ENCODE measurements around the gene ANKS6.

ANKS6 gene

GRCh38 chr9:98796364-98797101 lies at the start of gene ANKS6:
TSS of gene ANKS6 (minus strand) at chr9:98796555. CDS start at chr9:98796491, 64 bp downstream.
- DNase-seq = peak; percentile 25

- DNase-seq = no peak
Observed at GRCh38 chr9:98846081-98846480, 49.7 kb upstream of the ANKS6 start.

GRCh38 chr9:98842510-98842909 lies 46.2 kb upstream of the ANKS6 start:
- no peak for DNase-seq

GRCh38 chr9:98839724-98840123 lies 43.4 kb upstream of the ANKS6 start:
- DNase-seq = no peak

GRCh38 chr9:98838868-98839565 lies 42.7 kb upstream of the ANKS6 start:
- DNase-seq = no peak

GRCh38 chr9:98838155-98838867 lies 42.0 kb upstream of the ANKS6 start:
- DNase-seq = no peak

GRCh38 chr9:98837516-98837915 lies 41.2 kb upstream of the ANKS6 start:
- no peak for DNase-seq

GRCh38 chr9:98836206-98836605 lies 39.9 kb upstream of the ANKS6 start:
- DNase-seq = no peak

GRCh38 chr9:98834386-98834785 lies 38.0 kb upstream of the ANKS6 start:
- no peak for DNase-seq

- no peak for DNase-seq
Observed at GRCh38 chr9:98833090-98833956, 37.0 kb upstream of the ANKS6 start.

- DNase-seq = no peak
Observed at GRCh38 chr9:98832768-98833089, 36.4 kb upstream of the ANKS6 start.

GRCh38 chr9:98831696-98832095 lies 35.3 kb upstream of the ANKS6 start:
- no peak for DNase-seq

- no peak for DNase-seq
Observed at GRCh38 chr9:98830554-98830953, 34.2 kb upstream of the ANKS6 start.

- no peak for DNase-seq
Observed at GRCh38 chr9:98829766-98830165, 33.4 kb upstream of the ANKS6 start.

GRCh38 chr9:98826716-98827115 lies 30.4 kb upstream of the ANKS6 start:
- DNase-seq = no peak

- no peak for DNase-seq
Observed at GRCh38 chr9:98825414-98825813, 29.1 kb upstream of the ANKS6 start.

GRCh38 chr9:98823666-98824334 lies 27.4 kb upstream of the ANKS6 start:
- DNase-seq = no peak

- DNase-seq = no peak
Observed at GRCh38 chr9:98822661-98823060, 26.3 kb upstream of the ANKS6 start.

- DNase-seq = no peak
Observed at GRCh38 chr9:98821831-98822230, 25.5 kb upstream of the ANKS6 start.

- no peak for DNase-seq
Observed at GRCh38 chr9:98819231-98819630, 22.9 kb upstream of the ANKS6 start.

- DNase-seq = no peak
Observed at GRCh38 chr9:98818764-98819163, 22.4 kb upstream of the ANKS6 start.

- DNase-seq = no peak
Observed at GRCh38 chr9:98815391-98815951, 19.1 kb upstream of the ANKS6 start.

Data from cortex of kidney (tissue), 1 donor.